Ovary (tissue), 3 donors: ENCODE data around the gene SLU7.

Experiments used
- EP300 ChIP-seq: sonication (generic); formaldehyde crosslinking; IDR thresholded peaks from one replicate; pipeline ENCODE4 v1.6.1; 2017; ENCODE audit warnings: antibody characterized with exemption
- POLR2A ChIP-seq: fragments of 450-650 bp; IDR thresholded peaks from one replicate; pipeline ENCODE4 v1.6.1; 2017; ENCODE audit warnings: antibody characterized with exemption, mild to moderate bottlenecking, moderate library complexity
- TF ChIP-seq, protein P1 (sequence below), 3 donors: fragments of 450-650 bp in 2 of 3; fragments of 200-600 bp in 1 of 3; IDR thresholded peaks; one replicate each; pipeline versions ENCODE4 v1.5.1 to v1.8.0; 2016 to 2022; ENCODE audit warnings: antibody characterized with exemption in 3 of 3, mild to moderate bottlenecking in 1 of 3
- donor health status: DM: no; HTN: no; CAD: no.

DNA sequence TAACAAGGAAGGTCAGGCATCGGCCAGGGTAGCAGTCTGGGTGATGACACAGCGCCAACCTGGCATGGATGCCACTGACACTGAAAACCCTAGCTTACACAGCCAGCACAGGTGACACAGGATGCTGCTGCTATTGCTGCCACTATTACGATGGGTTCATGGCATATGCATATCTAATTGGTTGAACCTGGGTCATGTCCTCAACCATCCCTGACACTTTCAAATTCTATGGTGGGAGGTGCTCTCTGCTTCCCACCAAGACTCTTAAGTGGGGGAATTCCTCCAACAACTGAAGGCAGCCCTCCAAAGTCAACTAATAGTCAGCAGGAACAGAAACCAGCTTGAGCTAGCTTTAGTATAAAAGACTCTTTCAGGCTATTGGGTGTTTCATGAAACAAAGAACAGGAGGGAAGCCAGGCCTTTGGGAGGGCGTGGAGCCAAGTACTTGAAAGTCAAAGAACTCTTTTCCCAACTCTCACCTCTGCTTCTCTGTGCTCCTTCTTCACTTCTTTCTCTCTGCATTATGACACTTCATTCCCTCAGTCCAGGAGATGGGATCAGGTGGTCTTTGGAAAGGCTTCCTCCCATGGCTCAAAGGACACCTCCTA, 24.0 kb upstream of the SLU7 start:
- no peak for TF ChIP-seq POLR2A
- TF ChIP-seq, protein P1, sequence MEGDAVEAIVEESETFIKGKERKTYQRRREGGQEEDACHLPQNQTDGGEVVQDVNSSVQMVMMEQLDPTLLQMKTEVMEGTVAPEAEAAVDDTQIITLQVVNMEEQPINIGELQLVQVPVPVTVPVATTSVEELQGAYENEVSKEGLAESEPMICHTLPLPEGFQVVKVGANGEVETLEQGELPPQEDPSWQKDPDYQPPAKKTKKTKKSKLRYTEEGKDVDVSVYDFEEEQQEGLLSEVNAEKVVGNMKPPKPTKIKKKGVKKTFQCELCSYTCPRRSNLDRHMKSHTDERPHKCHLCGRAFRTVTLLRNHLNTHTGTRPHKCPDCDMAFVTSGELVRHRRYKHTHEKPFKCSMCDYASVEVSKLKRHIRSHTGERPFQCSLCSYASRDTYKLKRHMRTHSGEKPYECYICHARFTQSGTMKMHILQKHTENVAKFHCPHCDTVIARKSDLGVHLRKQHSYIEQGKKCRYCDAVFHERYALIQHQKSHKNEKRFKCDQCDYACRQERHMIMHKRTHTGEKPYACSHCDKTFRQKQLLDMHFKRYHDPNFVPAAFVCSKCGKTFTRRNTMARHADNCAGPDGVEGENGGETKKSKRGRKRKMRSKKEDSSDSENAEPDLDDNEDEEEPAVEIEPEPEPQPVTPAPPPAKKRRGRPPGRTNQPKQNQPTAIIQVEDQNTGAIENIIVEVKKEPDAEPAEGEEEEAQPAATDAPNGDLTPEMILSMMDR (IDR thresholded peaks at IDR 0.05), result no peak
- TF ChIP-seq EP300, result no peak
